Measurements from ENCODE around the gene ZNF717.
"Not testable (repeated sequence)": the region's sequence is repeated elsewhere in the genome, so short reads cannot be mapped to it uniquely, and the experiment has no call there.

The ZNF717 gene

GRCh38 chr3:75785081-75785755, at the start of gene ZNF717:
Gene ZNF717 (minus strand): TSS chr3:75785549. CDS start chr3:75783362, 2,187 bp downstream.
- peak; percentile 84 for DNase-seq

GRCh38 chr3:75831076-75831475, 45.7 kb upstream of the ZNF717 start:
- DNase-seq, result peak; percentile 23

GRCh38 chr3:75818019-75818418, 32.7 kb upstream of the ZNF717 start:
- DNase-seq, result peak; percentile 7

- peak; percentile 65 for DNase-seq
These were observed 31.2 kb upstream of the ZNF717 start for GRCh38 chr3:75816287-75817180.

GRCh38 chr3:75814797-75815196, 29.4 kb upstream of the ZNF717 start:
- no peak for DNase-seq

GRCh38 chr3:75782506-75782905, 2.8 kb downstream of the ZNF717 start:
- DNase-seq, result no peak

GRCh38 chr3:75781079-75781745, 4.1 kb downstream of the ZNF717 start:
- no peak for DNase-seq

- DNase-seq, result not testable (repeated sequence)
These were observed 7.6 kb downstream of the ZNF717 start for GRCh38 chr3:75777742-75778141.

- not testable (repeated sequence) for DNase-seq
These were observed 13.7 kb downstream of the ZNF717 start for GRCh38 chr3:75771631-75772030.

GRCh38 chr3:75768303-75769017, 16.9 kb downstream of the ZNF717 start:
- no peak for DNase-seq

- DNase-seq, result peak; percentile 1
These were observed 47.4 kb downstream of the ZNF717 start for GRCh38 chr3:75737831-75738493.

- DNase-seq, result no peak
These were observed 57.4 kb downstream of the ZNF717 start for GRCh38 chr3:75727985-75728384.

GRCh38 chr3:75692061-75692460, 93.3 kb downstream of the ZNF717 start:
- DNase-seq, result no peak

GRCh38 chr3:75687323-75687722, 98.0 kb downstream of the ZNF717 start:
- DNase-seq, result no peak
